Calu3 (cell line): ENCODE measurements around the gene GRAMD1A. TPM values are rescaled to one million over a fixed set of nuclear protein-coding genes. Genes with fewer than 3 reads are reported as not detected.

ENCODE experiments used
- BruUV-seq: library from RNA; stranded (reverse); fragments of 400-500 nt; replicated peaks from 2 replicates; lab custom pipeline; 2021; lab: Mats Ljungman, UMichigan
- CTCF ChIA-PET: fragments of 300-600 bp; sonication (Branson Sonifier 250); formaldehyde crosslinking; loops from one replicate; lab custom pipeline; 2022; ENCODE audit warnings: antibody characterized with exemption; lab: Charles Lee
- DNase-seq: peaks from one replicate; pipeline ENCODE4 v3.0.0; 2022
- H3K27ac Mint-ChIP-seq: one replicate; pipeline ENCODE4 v1.8.0; 2022; ENCODE audit warnings: mixed read lengths; ENCODE audit not compliant: unreplicated experiment
- H3K27me3 Mint-ChIP-seq: one replicate; pipeline ENCODE4 v1.8.0; 2022; ENCODE audit warnings: mixed read lengths; ENCODE audit not compliant: unreplicated experiment
- H3K36me3 Mint-ChIP-seq: one replicate; pipeline ENCODE4 v1.8.0; 2022; ENCODE audit warnings: mild to moderate bottlenecking, moderate library complexity, mixed read lengths; ENCODE audit not compliant: insufficient read depth, unreplicated experiment
- H3K4me1 Mint-ChIP-seq: one replicate; pipeline ENCODE4 v1.8.0; 2022; ENCODE audit warnings: mild to moderate bottlenecking, low read depth, mixed read lengths; ENCODE audit not compliant: unreplicated experiment
- H3K4me3 Mint-ChIP-seq: one replicate; pipeline ENCODE4 v1.8.0; 2022; ENCODE audit warnings: mild to moderate bottlenecking, low read depth, moderate library complexity, mixed read lengths; ENCODE audit not compliant: unreplicated experiment
- H3K9me3 Mint-ChIP-seq: one replicate; pipeline ENCODE4 v1.8.0; 2022; ENCODE audit warnings: low read depth, mixed read lengths; ENCODE audit not compliant: unreplicated experiment
- intact Hi-C: fragments of 100-400 bp; cut with micrococcal nuclease; formaldehyde crosslinking; loops from one replicate; pipeline ENCODE4 v1.10.0; 2022; ENCODE audit not compliant: unreplicated experiment
- total RNA-seq: library from RNA; stranded (reverse); gene quantifications from 2 replicates; pipeline ENCODE4 v1.2.3, GENCODE V29; 2022
- TF ChIP-seq, protein P1 (sequence below): fragments of 200-600 bp; IDR thresholded peaks from one replicate; pipeline ENCODE4 v1.8.0; 2022; ENCODE audit warnings: antibody characterized with exemption; ENCODE audit not compliant: unreplicated experiment

Gene GRAMD1A
- total RNA-seq, 1 experiment from 2014 or later, result 126 TPM

- Mint-ChIP-seq H3K9me3 (no peaks in the 10 kb centered on the region), H3K27me3 (no peaks in the 10 kb centered on the region), H3K36me3 (no peaks in the 10 kb centered on the region), H3K4me1 (peaks cover 9% of the 10 kb centered on the region), H3K27ac (no peak overlapping the region), H3K4me3 (no peak overlapping the region)
- no peak for DNase-seq
- TF ChIP-seq, protein P1, sequence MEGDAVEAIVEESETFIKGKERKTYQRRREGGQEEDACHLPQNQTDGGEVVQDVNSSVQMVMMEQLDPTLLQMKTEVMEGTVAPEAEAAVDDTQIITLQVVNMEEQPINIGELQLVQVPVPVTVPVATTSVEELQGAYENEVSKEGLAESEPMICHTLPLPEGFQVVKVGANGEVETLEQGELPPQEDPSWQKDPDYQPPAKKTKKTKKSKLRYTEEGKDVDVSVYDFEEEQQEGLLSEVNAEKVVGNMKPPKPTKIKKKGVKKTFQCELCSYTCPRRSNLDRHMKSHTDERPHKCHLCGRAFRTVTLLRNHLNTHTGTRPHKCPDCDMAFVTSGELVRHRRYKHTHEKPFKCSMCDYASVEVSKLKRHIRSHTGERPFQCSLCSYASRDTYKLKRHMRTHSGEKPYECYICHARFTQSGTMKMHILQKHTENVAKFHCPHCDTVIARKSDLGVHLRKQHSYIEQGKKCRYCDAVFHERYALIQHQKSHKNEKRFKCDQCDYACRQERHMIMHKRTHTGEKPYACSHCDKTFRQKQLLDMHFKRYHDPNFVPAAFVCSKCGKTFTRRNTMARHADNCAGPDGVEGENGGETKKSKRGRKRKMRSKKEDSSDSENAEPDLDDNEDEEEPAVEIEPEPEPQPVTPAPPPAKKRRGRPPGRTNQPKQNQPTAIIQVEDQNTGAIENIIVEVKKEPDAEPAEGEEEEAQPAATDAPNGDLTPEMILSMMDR, result no peak
- BruUV-seq, result no TSS peak
- CTCF ChIA-PET, result no interaction called here
- intact Hi-C loops, result no loop called here
Measured at GRCh38 chr19:35052599-35053190, 52.6 kb downstream of the GRAMD1A start.

- DNase-seq, result no peak
- TF ChIP-seq, protein P1, result no peak
- H3K9me3 Mint-ChIP-seq, result no peaks in the 10 kb centered on the region
- H3K27ac Mint-ChIP-seq, result no peak overlapping the region
- H3K4me3 Mint-ChIP-seq, result no peak overlapping the region
- no peaks in the 10 kb centered on the region for H3K27me3 Mint-ChIP-seq
- peaks cover 9% of the 10 kb centered on the region for H3K4me1 Mint-ChIP-seq
- no TSS peak for BruUV-seq
- CTCF ChIA-PET, result no interaction called here
- no peaks in the 10 kb centered on the region for H3K36me3 Mint-ChIP-seq
- intact Hi-C loops, result no loop called here
Measured at GRCh38 chr19:35053667-35054293, 53.7 kb downstream of the GRAMD1A start.

- Mint-ChIP-seq H3K4me1 (peaks cover 9% of the 10 kb centered on the region), H3K27me3 (no peaks in the 10 kb centered on the region), H3K27ac (no peak overlapping the region), H3K36me3 (no peaks in the 10 kb centered on the region), H3K9me3 (no peaks in the 10 kb centered on the region), H3K4me3 (no peak overlapping the region)
- no peak for DNase-seq
- CTCF ChIA-PET, result interaction anchor here (0.7 kb wide), 1 partner anchor 166 kb away, joined by 3 read pairs; no protein-coding TSS in a partner anchor
- intact Hi-C loops, result loop anchor here (1.0 kb wide), 1 partner anchor 36 kb away; no protein-coding TSS in a partner anchor
- BruUV-seq, result no TSS peak
- TF ChIP-seq, protein P1, result no peak
Measured at GRCh38 chr19:35054626-35055025, 54.5 kb downstream of the GRAMD1A start.

- Mint-ChIP-seq H3K27me3 (no peaks in the 10 kb centered on the region), H3K4me3 (no peak overlapping the region), H3K36me3 (no peaks in the 10 kb centered on the region), H3K27ac (no peak overlapping the region), H3K9me3 (no peaks in the 10 kb centered on the region), H3K4me1 (peaks cover 9% of the 10 kb centered on the region)
- TF ChIP-seq, protein P1, result peak; percentile 77
- peak; percentile 77 for DNase-seq
- intact Hi-C loops, result loop anchor here (1.0 kb wide), 1 partner anchor 35 kb away; no protein-coding TSS in a partner anchor
- BruUV-seq, result no TSS peak
- CTCF ChIA-PET, result interaction anchor here (0.6 to 1.8 kb wide), 16 partner anchors 9 to 690 kb away, joined by 3 to 12 read pairs (median 5); partner anchors contain the start of genes LGI4, PSENEN and U2AF1L4
Measured at GRCh38 chr19:35055715-35056179, 55.6 kb downstream of the GRAMD1A start.
